ENCODE data around the gene WSCD2. TPM values are rescaled to one million over a fixed set of nuclear protein-coding genes. Genes with fewer than 3 reads are reported as not detected.

The WSCD2 gene
- total RNA-seq, 4 donors from 2014 or later = 0.13 to 4.6 (median 0.29) TPM

GRCh38 chr12:108234158-108234557 lies 105.1 kb downstream of the WSCD2 start:
- Histone ChIP-seq H3K4me1 (no peaks in the 10 kb centered on the region), H3K27ac (no peak overlapping the region), H3K4me3 (no peak overlapping the region), H3K36me3 (no peaks in the 10 kb centered on the region), H3K27me3 (peaks cover 14% of the 10 kb centered on the region), H3K9me3 (no peaks in the 10 kb centered on the region)
- 52% methylated on average over 6 of the region's 6 CpGs for WGBS
- no peak for DNase-seq (ENCODE audit: low spot score in 2 of 2)
- TF ChIP-seq POLR2A (IDR thresholded peaks at IDR 0.05) = no peak
- TF ChIP-seq CTCF (IDR thresholded peaks at IDR 0.05) = peak in 1 of 2 donors; percentile 19

GRCh38 chr12:108235197-108235984 lies 106.3 kb downstream of the WSCD2 start:
- Histone ChIP-seq H3K27me3 (peaks cover 23% of the 10 kb centered on the region), H3K27ac (no peak overlapping the region), H3K36me3 (no peaks in the 10 kb centered on the region), H3K4me3 (no peak overlapping the region), H3K4me1 (no peaks in the 10 kb centered on the region), H3K9me3 (no peaks in the 10 kb centered on the region)
- no peak for DNase-seq (ENCODE audit: low spot score in 2 of 2)
- WGBS = 59% methylated on average over 5 of the region's 5 CpGs
- TF ChIP-seq POLR2A (IDR thresholded peaks at IDR 0.05) = no peak
- TF ChIP-seq EP300 (IDR thresholded peaks at IDR 0.05) = no peak
- TF ChIP-seq CTCF (IDR thresholded peaks at IDR 0.05) = no peak
- no peak for TF ChIP-seq POLR2AphosphoS5 (IDR thresholded peaks at IDR 0.05)

- TF ChIP-seq POLR2AphosphoS5 (IDR thresholded peaks at IDR 0.05) (no peak), POLR2A (IDR thresholded peaks at IDR 0.05) (no peak), CTCF (IDR thresholded peaks at IDR 0.05) (no peak), EP300 (IDR thresholded peaks at IDR 0.05) (no peak)
- WGBS = 39% methylated on average over 3 of the region's 3 CpGs
- peaks cover 26% of the 10 kb centered on the region for H3K27me3 ChIP-seq
- no peaks in the 10 kb centered on the region for H3K9me3 ChIP-seq
- no peak for DNase-seq (ENCODE audit: low spot score in 2 of 2)
- no peaks in the 10 kb centered on the region for H3K4me1 ChIP-seq
- H3K4me3 ChIP-seq = no peak overlapping the region
- no peak overlapping the region for H3K27ac ChIP-seq
- no peaks in the 10 kb centered on the region for H3K36me3 ChIP-seq
Observed at GRCh38 chr12:108235985-108236263, 106.8 kb downstream of the WSCD2 start.

GRCh38 chr12:108236366-108236765 lies 107.3 kb downstream of the WSCD2 start:
- no peak overlapping the region for H3K27ac ChIP-seq
- DNase-seq (ENCODE audit: low spot score in 2 of 2) = no peak
- no peaks in the 10 kb centered on the region for H3K9me3 ChIP-seq
- H3K27me3 ChIP-seq = peaks cover 26% of the 10 kb centered on the region
- H3K4me3 ChIP-seq = no peak overlapping the region
- 76% methylated on average over 1 of the region's 1 CpG for WGBS
- H3K36me3 ChIP-seq = no peaks in the 10 kb centered on the region
- no peaks in the 10 kb centered on the region for H3K4me1 ChIP-seq
- TF ChIP-seq EP300 (IDR thresholded peaks at IDR 0.05) (no peak), POLR2AphosphoS5 (IDR thresholded peaks at IDR 0.05) (no peak), POLR2A (IDR thresholded peaks at IDR 0.05) (no peak), CTCF (IDR thresholded peaks at IDR 0.05) (no peak)

- WGBS = 91% methylated on average over 3 of the region's 3 CpGs
- DNase-seq (ENCODE audit: low spot score in 2 of 2) = no peak
- H3K27ac ChIP-seq = no peak overlapping the region
- TF ChIP-seq POLR2AphosphoS5 (IDR thresholded peaks at IDR 0.05) (no peak), POLR2A (IDR thresholded peaks at IDR 0.05) (no peak), EP300 (IDR thresholded peaks at IDR 0.05) (no peak), CTCF (IDR thresholded peaks at IDR 0.05) (no peak)
- no peaks in the 10 kb centered on the region for H3K4me1 ChIP-seq
- H3K4me3 ChIP-seq = no peak overlapping the region
- H3K36me3 ChIP-seq = no peaks in the 10 kb centered on the region
- H3K9me3 ChIP-seq = no peaks in the 10 kb centered on the region
- peaks cover 26% of the 10 kb centered on the region for H3K27me3 ChIP-seq
Observed at GRCh38 chr12:108237272-108237671, 108.2 kb downstream of the WSCD2 start.
